MM.1S (cell line): ENCODE data around the gene OR2AE1.

Experiments used
- DNase-seq: peaks from one replicate; pipeline ENCODE4 v3.0.0-alpha.2; 2015
- H2AFZ ChIP-seq: fragments of 300-600 bp; sonication (generic); 2 replicates; pipeline ENCODE4 v1.6.0; 2016; ENCODE audit warnings: antibody characterized with exemption, low read length
- H3F3A ChIP-seq: fragments of 300-600 bp; sonication (generic); 2 replicates; pipeline ENCODE4 v1.6.1; 2016; ENCODE audit warnings: mild to moderate bottlenecking, antibody characterized with exemption, low read length, moderate library complexity, mixed read lengths; ENCODE audit not compliant: insufficient read depth
- H3K27ac ChIP-seq: fragments of 300-600 bp; sonication (generic); 2 replicates; pipeline ENCODE4 v1.5.1; 2016; ENCODE audit warnings: mild to moderate bottlenecking, low read length
- H3K27me3 ChIP-seq: fragments of 300-600 bp; sonication (generic); replicated peaks from 2 replicates; pipeline ENCODE4 v1.6.0; 2016; ENCODE audit warnings: low read length; ENCODE audit not compliant: insufficient read depth
- H3K36me3 ChIP-seq: fragments of 300-600 bp; sonication (generic); replicated peaks from 2 replicates; pipeline ENCODE4 v1.6.1; 2016; ENCODE audit warnings: mild to moderate bottlenecking, low read length, mixed read lengths; ENCODE audit not compliant: insufficient read depth
- H3K4me1 ChIP-seq: fragments of 300-600 bp; sonication (generic); 2 replicates; pipeline ENCODE4 v1.6.1; 2016; ENCODE audit warnings: low read length, mixed read lengths
- H3K4me2 ChIP-seq: fragments of 300-600 bp; sonication (generic); 2 replicates; pipeline ENCODE4 v1.6.0; 2016; ENCODE audit warnings: low read depth, low read length
- H3K4me3 ChIP-seq: fragments of 300-600 bp; sonication (generic); 2 replicates; pipeline ENCODE4 v1.5.1; 2016; ENCODE audit warnings: low read length, mixed read lengths
- H3K79me2 ChIP-seq: fragments of 300-600 bp; sonication (generic); 2 replicates; pipeline ENCODE4 v1.6.1; 2016; ENCODE audit warnings: mixed run types, low read length, mixed read lengths
- H3K9ac ChIP-seq: fragments of 300-600 bp; sonication (generic); 2 replicates; pipeline ENCODE4 v1.6.1; 2016; ENCODE audit warnings: low read length, mixed read lengths
- H3K9me2 ChIP-seq: fragments of 300-600 bp; sonication (generic); replicated peaks from 2 replicates; pipeline ENCODE4 v1.6.1; 2016; ENCODE audit warnings: mild to moderate bottlenecking, low read length, mixed read lengths; ENCODE audit not compliant: insufficient read depth
- H3K9me3 ChIP-seq: fragments of 300-600 bp; sonication (generic); replicated peaks from 2 replicates; pipeline ENCODE4 v1.6.1; 2016; ENCODE audit warnings: mild to moderate bottlenecking, low read length, mixed read lengths; ENCODE audit not compliant: insufficient read depth
- H4K20me1 ChIP-seq: fragments of 300-600 bp; sonication (generic); 2 replicates; pipeline ENCODE4 v1.6.1; 2016; ENCODE audit warnings: mild to moderate bottlenecking, low read length, moderate library complexity, mixed read lengths; ENCODE audit not compliant: insufficient read depth
- CTCF ChIP-seq: fragments of 300-600 bp; sonication (generic); IDR thresholded peaks from 2 replicates; pipeline ENCODE4 v1.5.1; 2016; ENCODE audit warnings: antibody characterized with exemption, low read length, mixed read lengths
- EZH2 ChIP-seq: fragments of 300-600 bp; sonication (generic); optimal IDR thresholded peaks from 2 replicates; pipeline ENCODE3; 2017; ENCODE audit warnings: low read depth, mild to moderate bottlenecking, antibody characterized with exemption, low read length, mixed read lengths
- EZH2phosphoT487 ChIP-seq: fragments of 300-600 bp; sonication (generic); IDR thresholded peaks from 2 replicates; pipeline ENCODE4 v1.6.1; 2018; ENCODE audit warnings: antibody characterized with exemption, low read length

The OR2AE1 gene

GRCh38 chr7:99835189-99835588, 41.6 kb downstream of the OR2AE1 start:
- Histone ChIP-seq H3K36me3 (no peaks in the 10 kb centered on the region), H4K20me1 (no peaks in the 10 kb centered on the region), H3K4me2 (no peak overlapping the region), H3K9me3 (no peaks in the 10 kb centered on the region), H3K4me3 (no peak overlapping the region), H3K9ac (no peak overlapping the region), H3K27me3 (no peaks in the 10 kb centered on the region), H3K9me2 (no peaks in the 10 kb centered on the region), H3F3A (no peaks in the 10 kb centered on the region), H3K4me1 (peaks cover 10% of the 10 kb centered on the region; the same call in 1 of the 2 replicates), H2AFZ (no peak overlapping the region), H3K27ac (no peak overlapping the region), H3K79me2 (no peaks in the 10 kb centered on the region)
- no peak for TF ChIP-seq CTCF
- no peak for TF ChIP-seq EZH2
- TF ChIP-seq EZH2phosphoT487: no peak
- DNase-seq: no peak

GRCh38 chr7:99834382-99834781, 42.5 kb downstream of the OR2AE1 start:
- H3F3A ChIP-seq: no peaks in the 10 kb centered on the region
- DNase-seq: no peak
- no peak overlapping the region for H3K27ac ChIP-seq
- H2AFZ ChIP-seq: no peak overlapping the region
- no peak overlapping the region for H3K4me3 ChIP-seq
- TF ChIP-seq CTCF (no peak), EZH2 (no peak), EZH2phosphoT487 (no peak)
- H3K27me3 ChIP-seq: no peaks in the 10 kb centered on the region
- H3K9ac ChIP-seq: no peak overlapping the region
- no peak overlapping the region for H3K4me2 ChIP-seq
- H3K9me3 ChIP-seq: no peaks in the 10 kb centered on the region
- H3K9me2 ChIP-seq: no peaks in the 10 kb centered on the region
- H3K4me1 ChIP-seq: peaks cover 10% of the 10 kb centered on the region; the same call in 1 of the 2 replicates
- H3K79me2 ChIP-seq: no peaks in the 10 kb centered on the region
- no peaks in the 10 kb centered on the region for H4K20me1 ChIP-seq
- H3K36me3 ChIP-seq: no peaks in the 10 kb centered on the region

GRCh38 chr7:99833289-99833877, 43.5 kb downstream of the OR2AE1 start:
- Histone ChIP-seq H3K9me2 (no peaks in the 10 kb centered on the region), H3F3A (no peaks in the 10 kb centered on the region), H3K27ac (no peak overlapping the region), H3K79me2 (no peaks in the 10 kb centered on the region), H3K4me1 (peaks cover 9% of the 10 kb centered on the region; the same call in 1 of the 2 replicates), H3K9me3 (no peaks in the 10 kb centered on the region), H4K20me1 (no peaks in the 10 kb centered on the region), H2AFZ (no peak overlapping the region), H3K27me3 (no peaks in the 10 kb centered on the region), H3K4me3 (no peak overlapping the region), H3K36me3 (no peaks in the 10 kb centered on the region), H3K4me2 (no peak overlapping the region), H3K9ac (no peak overlapping the region)
- TF ChIP-seq EZH2 (no peak), EZH2phosphoT487 (no peak), CTCF (no peak)
- DNase-seq: no peak
